ENCODE measurements around the gene GRB7. TPM values are rescaled to one million over a fixed set of nuclear protein-coding genes. Genes with fewer than 3 reads are reported as not detected.

GRB7 gene
- polyA plus RNA-seq, 1 donor (not counting 4 experiments of a cell fraction or from before 2014, with no cell fraction given), result 4.2 TPM

DNA sequence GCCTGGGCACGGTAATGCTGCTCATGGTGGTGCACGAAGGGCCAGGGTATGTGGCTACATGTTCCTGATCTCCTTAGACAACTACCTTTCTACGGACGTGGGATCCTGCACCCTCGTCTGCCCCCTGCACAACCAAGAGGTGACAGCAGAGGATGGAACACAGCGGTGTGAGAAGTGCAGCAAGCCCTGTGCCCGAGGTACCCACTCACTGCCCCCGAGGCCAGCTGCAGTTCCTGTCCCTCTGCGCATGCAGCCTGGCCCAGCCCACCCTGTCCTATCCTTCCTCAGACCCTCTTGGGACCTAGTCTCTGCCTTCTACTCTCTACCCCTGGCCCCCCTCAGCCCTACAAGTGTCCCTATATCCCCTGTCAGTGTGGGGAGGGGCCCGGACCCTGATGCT lies 25.9 kb upstream of the GRB7 start:
- dilution Hi-C loops (cut with MboI; ENCODE audit: extremely low pct_ligation_motif_present, low sequenced_read_pairs), result no loop called here

DNA sequence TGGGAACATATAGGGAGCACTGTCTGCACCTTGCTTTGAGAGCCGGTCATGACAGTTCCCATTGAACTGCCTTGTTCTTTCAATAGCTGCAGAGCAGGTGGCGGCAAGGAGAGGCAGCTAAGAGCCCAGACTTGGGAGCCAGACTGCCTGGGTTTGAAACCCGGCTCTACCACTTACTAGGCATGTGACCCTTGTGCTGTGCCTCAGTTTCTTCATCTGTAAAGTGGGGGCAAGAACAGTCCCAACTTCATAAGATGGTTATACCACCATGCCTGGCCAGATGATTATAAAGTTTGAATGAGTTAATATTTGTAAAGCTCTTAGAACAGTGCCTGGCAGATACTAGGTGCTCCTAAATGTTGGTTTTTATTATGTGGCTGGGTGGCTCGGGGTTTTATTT lies 23.5 kb upstream of the GRB7 start:
- no peak overlapping the region for H3K4me3 ChIP-seq (ENCODE audit: control insufficient read depth in 2 of 3, extremely low read depth in 1 of 3, insufficient read depth in 2 of 3, low read depth in 1 of 3, low read length in 3 of 3)

More for the DNA sequence above, 25.9 kb upstream of the GRB7 start:
- no peak overlapping the region for H3K27ac ChIP-seq (ENCODE audit: control insufficient read depth, insufficient read depth, low read length)
- H3K9ac ChIP-seq (ENCODE audit: control insufficient read depth, extremely low read depth, insufficient read depth, low read length), result no peak overlapping the region
- H3K4me1 ChIP-seq (ENCODE audit: control insufficient read depth, extremely low read depth, insufficient read depth, low read length), result peaks cover 9% of the 10 kb centered on the region
- FAIRE-seq (no peak), DNase-seq (ENCODE audit: low read depth, low spot score) (no peak)
- no peak overlapping the region for H3K4me2 ChIP-seq (ENCODE audit: control insufficient read depth, extremely low read depth, insufficient read depth, low read depth, low read length)
- H3K27me3 ChIP-seq (ENCODE audit: control insufficient read depth, extremely low read depth, insufficient read depth, low read length), result no peaks in the 10 kb centered on the region
- H3K4me3 ChIP-seq (ENCODE audit: control insufficient read depth in 2 of 3, extremely low read depth in 1 of 3, insufficient read depth in 2 of 3, low read depth in 1 of 3, low read length in 3 of 3), result no peak overlapping the region
- no peaks in the 10 kb centered on the region for H3K9me1 ChIP-seq (ENCODE audit: control insufficient read depth, extremely low read depth, insufficient read depth, low read length)
- H3K9me3 ChIP-seq (ENCODE audit: control insufficient read depth, low read depth, low read length), result no peaks in the 10 kb centered on the region
- H4K20me1 ChIP-seq (ENCODE audit: control insufficient read depth, extremely low read depth, insufficient read depth, low read length), result no peaks in the 10 kb centered on the region
- H3K79me2 ChIP-seq (ENCODE audit: control insufficient read depth, insufficient read depth, low read length), result no peaks in the 10 kb centered on the region
- no peak overlapping the region for H2AFZ ChIP-seq (ENCODE audit: control insufficient read depth, low read length)
- TF ChIP-seq, protein P1, sequence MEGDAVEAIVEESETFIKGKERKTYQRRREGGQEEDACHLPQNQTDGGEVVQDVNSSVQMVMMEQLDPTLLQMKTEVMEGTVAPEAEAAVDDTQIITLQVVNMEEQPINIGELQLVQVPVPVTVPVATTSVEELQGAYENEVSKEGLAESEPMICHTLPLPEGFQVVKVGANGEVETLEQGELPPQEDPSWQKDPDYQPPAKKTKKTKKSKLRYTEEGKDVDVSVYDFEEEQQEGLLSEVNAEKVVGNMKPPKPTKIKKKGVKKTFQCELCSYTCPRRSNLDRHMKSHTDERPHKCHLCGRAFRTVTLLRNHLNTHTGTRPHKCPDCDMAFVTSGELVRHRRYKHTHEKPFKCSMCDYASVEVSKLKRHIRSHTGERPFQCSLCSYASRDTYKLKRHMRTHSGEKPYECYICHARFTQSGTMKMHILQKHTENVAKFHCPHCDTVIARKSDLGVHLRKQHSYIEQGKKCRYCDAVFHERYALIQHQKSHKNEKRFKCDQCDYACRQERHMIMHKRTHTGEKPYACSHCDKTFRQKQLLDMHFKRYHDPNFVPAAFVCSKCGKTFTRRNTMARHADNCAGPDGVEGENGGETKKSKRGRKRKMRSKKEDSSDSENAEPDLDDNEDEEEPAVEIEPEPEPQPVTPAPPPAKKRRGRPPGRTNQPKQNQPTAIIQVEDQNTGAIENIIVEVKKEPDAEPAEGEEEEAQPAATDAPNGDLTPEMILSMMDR (optimal IDR thresholded peaks at IDR 0.05 in 1 of 3, IDR thresholded peaks at IDR 0.05 in 1 of 3, conservative IDR thresholded peaks at IDR 0.05 in 1 of 3; ENCODE audit: extremely low read depth in 1 of 3, insufficient read depth in 2 of 3, low read length in 3 of 3), result no peak
- TF ChIP-seq EZH2 (IDR thresholded peaks at IDR 0.05; ENCODE audit: low read length), result no peak
- H3K36me3 ChIP-seq (ENCODE audit: control insufficient read depth in 2 of 2, extremely low read depth in 1 of 2, insufficient read depth in 2 of 2, low read length in 2 of 2), result peaks cover 19 to 52% of the 10 kb centered on the region in 2 experiments

More for the DNA sequence above, 23.5 kb upstream of the GRB7 start:
- Histone ChIP-seq H4K20me1 (ENCODE audit: control insufficient read depth, extremely low read depth, insufficient read depth, low read length) (no peaks in the 10 kb centered on the region), H2AFZ (ENCODE audit: control insufficient read depth, low read length) (no peak overlapping the region), H3K36me3 (ENCODE audit: control insufficient read depth in 2 of 2, extremely low read depth in 1 of 2, insufficient read depth in 2 of 2, low read length in 2 of 2) (peaks cover 29 to 36% of the 10 kb centered on the region in 2 experiments), H3K27me3 (ENCODE audit: control insufficient read depth, extremely low read depth, insufficient read depth, low read length) (no peaks in the 10 kb centered on the region), H3K27ac (ENCODE audit: control insufficient read depth, insufficient read depth, low read length) (no peak overlapping the region), H3K9ac (ENCODE audit: control insufficient read depth, extremely low read depth, insufficient read depth, low read length) (no peak overlapping the region), H3K4me2 (ENCODE audit: control insufficient read depth, extremely low read depth, insufficient read depth, low read depth, low read length) (no peak overlapping the region), H3K9me1 (ENCODE audit: control insufficient read depth, extremely low read depth, insufficient read depth, low read length) (no peaks in the 10 kb centered on the region), H3K79me2 (ENCODE audit: control insufficient read depth, insufficient read depth, low read length) (no peaks in the 10 kb centered on the region), H3K4me1 (ENCODE audit: control insufficient read depth, extremely low read depth, insufficient read depth, low read length) (peaks cover 10% of the 10 kb centered on the region), H3K9me3 (ENCODE audit: control insufficient read depth, low read depth, low read length) (no peaks in the 10 kb centered on the region)
- DNase-seq (ENCODE audit: low read depth, low spot score) (no peak), FAIRE-seq (no peak)
- no peak for TF ChIP-seq EZH2 (IDR thresholded peaks at IDR 0.05; ENCODE audit: low read length)
- TF ChIP-seq, protein P1 (optimal IDR thresholded peaks at IDR 0.05 in 1 of 3, IDR thresholded peaks at IDR 0.05 in 1 of 3, conservative IDR thresholded peaks at IDR 0.05 in 1 of 3; ENCODE audit: extremely low read depth in 1 of 3, insufficient read depth in 2 of 3, low read length in 3 of 3), result no peak
- dilution Hi-C loops (cut with MboI; ENCODE audit: extremely low pct_ligation_motif_present, low sequenced_read_pairs), result no loop called here
